OCI-LY3 (cell line): ENCODE data around the gene SLC44A3.

Experiments used
- CTCF ChIP-seq: fragments of 200-600, 300-600 bp; sonication (generic); IDR thresholded peaks from 2 replicates; pipeline ENCODE4 v1.5.1; 2014; ENCODE audit warnings: antibody characterized with exemption, low read length, low read depth
- EZH2phosphoT487 ChIP-seq: fragments of 200-600 bp; shearing (Covaris generic); IDR thresholded peaks from 2 replicates; pipeline ENCODE4 v1.6.1; 2018; ENCODE audit warnings: antibody characterized with exemption, mixed run types, low read depth

DNA sequence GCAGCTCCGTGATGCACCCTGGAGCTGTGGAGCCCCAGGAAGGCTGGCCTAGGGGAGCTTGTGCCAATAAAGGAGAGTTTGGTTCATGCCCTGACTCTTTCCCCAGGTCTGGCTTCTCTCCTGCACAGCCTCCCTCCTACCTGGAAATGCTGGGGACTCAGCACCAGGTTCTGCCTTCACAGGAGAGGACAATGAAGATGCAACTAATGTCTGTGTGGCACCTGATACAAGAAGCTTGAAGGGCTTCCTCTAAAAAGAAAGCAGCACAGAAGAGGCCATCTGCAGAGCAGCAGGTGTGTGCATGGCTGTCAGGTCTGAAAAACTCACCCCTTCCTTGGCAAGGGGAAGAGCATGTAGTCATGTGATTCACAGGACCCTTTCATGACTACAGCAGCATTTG lies 43.7 kb upstream of the SLC44A3 start:
- TF ChIP-seq CTCF, result no peak
- no peak for TF ChIP-seq EZH2phosphoT487
